A549 treated with Mapracorat at 1 μM for 4 hours (cell line): ENCODE results near the gene HS3ST2. TPM values are rescaled to one million over a fixed set of nuclear protein-coding genes. Genes with fewer than 3 reads are reported as not detected.

ENCODE experiments used
- total RNA-seq: library from RNA; stranded (reverse); fragments of 200-300 nt; extraction: Qiagen RNA extraction; gene quantifications from 5 replicates; pipeline ENCODE4 v1.2.3, GENCODE V29; 2022

Gene HS3ST2
- not detected in 5 replicates for total RNA-seq

GRCh38 chr16:22813948-22814710 is at the start of gene HS3ST2:
TSS of gene HS3ST2 (plus strand) at chr16:22814162. CDS start at chr16:22814611, 449 bp downstream.

